ENCODE results near the gene ZNF648. TPM values are rescaled to one million over a fixed set of nuclear protein-coding genes. Genes with fewer than 3 reads are reported as not detected.
A peak's percentile ranks its signal among the peaks of the same experiment; 100 is the strongest.

ZNF648 gene
- total and polyA plus RNA-seq, 2 donors, result under 0.01 to 0.02 TPM

- H3K36me3 ChIP-seq (ENCODE audit: control insufficient read depth in 2 of 2, insufficient read depth in 2 of 2, low read length in 1 of 2), result no peaks in the 10 kb centered on the region
- H3K9me3 ChIP-seq (ENCODE audit: control insufficient read depth in 2 of 2, insufficient read depth in 1 of 2, low read length in 1 of 2), result peaks cover 0 to 6% of the 10 kb centered on the region in 2 donors
- H3K4me1 ChIP-seq (ENCODE audit: control insufficient read depth in 2 of 2, insufficient read depth in 2 of 2, low read length in 2 of 2), result peaks cover 6 to 28% of the 10 kb centered on the region in 2 donors
- DNase-seq (ENCODE audit: low read depth in 6 of 9, low spot score in 9 of 9), result no peak
- no peak overlapping the region for H3K4me3 ChIP-seq (ENCODE audit: low read length in 2 of 2)
- WGBS, result 73% methylated on average over 3 of the region's 3 CpGs
- peak overlapping the region in 1 of 2 donors; percentile 3 for H3K27ac ChIP-seq (ENCODE audit: low read depth in 1 of 2, low read length in 1 of 2)
- H3K27me3 ChIP-seq (ENCODE audit: control insufficient read depth in 2 of 2, insufficient read depth in 1 of 2, low read length in 1 of 2), result no peaks in the 10 kb centered on the region
Measured at GRCh38 chr1:182083851-182084486, 22.5 kb upstream of the ZNF648 start.

DNA sequence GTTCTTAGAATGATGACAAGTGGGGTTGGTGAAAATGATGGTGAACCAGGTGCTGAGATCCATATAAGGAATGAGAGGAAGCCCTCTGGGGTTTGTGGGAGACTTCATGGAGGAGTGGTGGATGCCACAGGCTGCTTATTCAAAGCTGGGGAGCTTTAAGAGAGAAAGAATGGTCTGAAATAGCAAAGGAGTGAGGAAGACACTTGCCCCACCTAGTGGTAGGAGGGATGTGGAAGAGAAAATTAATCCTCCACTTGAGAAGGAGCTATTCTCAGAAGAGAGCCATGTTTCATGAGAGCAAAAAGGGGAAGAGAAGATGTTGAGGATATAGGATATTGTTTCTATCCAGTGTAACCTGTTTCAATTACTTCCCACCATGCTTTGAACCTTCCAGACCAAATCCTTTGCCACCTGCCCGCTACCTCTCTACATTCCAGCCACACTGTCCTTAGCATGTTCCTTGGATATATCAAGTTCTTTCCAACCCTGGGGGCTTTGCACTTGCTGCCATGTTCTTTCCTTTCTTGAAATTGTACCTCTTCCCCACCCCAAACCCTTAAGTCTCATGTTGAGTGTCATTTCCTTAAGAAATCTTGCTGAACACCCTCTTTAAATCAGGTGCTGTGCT is 19.6 kb upstream of the ZNF648 start:
- peak in 6 of 9 donors; percentile 21 to 60 (median 32) for DNase-seq (ENCODE audit: low read depth in 6 of 9, low spot score in 9 of 9)
- Histone ChIP-seq H3K27ac (ENCODE audit: low read depth in 1 of 2, low read length in 1 of 2) (no peak overlapping the region), H3K36me3 (ENCODE audit: control insufficient read depth in 2 of 2, insufficient read depth in 2 of 2, low read length in 1 of 2) (no peaks in the 10 kb centered on the region), H3K9me3 (ENCODE audit: control insufficient read depth in 2 of 2, insufficient read depth in 1 of 2, low read length in 1 of 2) (no peaks in the 10 kb centered on the region), H3K4me3 (ENCODE audit: low read length in 2 of 2) (no peak overlapping the region), H3K27me3 (ENCODE audit: control insufficient read depth in 2 of 2, insufficient read depth in 1 of 2, low read length in 1 of 2) (no peaks in the 10 kb centered on the region), H3K4me1 (ENCODE audit: control insufficient read depth in 2 of 2, insufficient read depth in 2 of 2, low read length in 2 of 2) (peaks cover 0 to 8% of the 10 kb centered on the region in 2 donors)
- 89% methylated on average over 1 of the region's 1 CpG for WGBS

DNA sequence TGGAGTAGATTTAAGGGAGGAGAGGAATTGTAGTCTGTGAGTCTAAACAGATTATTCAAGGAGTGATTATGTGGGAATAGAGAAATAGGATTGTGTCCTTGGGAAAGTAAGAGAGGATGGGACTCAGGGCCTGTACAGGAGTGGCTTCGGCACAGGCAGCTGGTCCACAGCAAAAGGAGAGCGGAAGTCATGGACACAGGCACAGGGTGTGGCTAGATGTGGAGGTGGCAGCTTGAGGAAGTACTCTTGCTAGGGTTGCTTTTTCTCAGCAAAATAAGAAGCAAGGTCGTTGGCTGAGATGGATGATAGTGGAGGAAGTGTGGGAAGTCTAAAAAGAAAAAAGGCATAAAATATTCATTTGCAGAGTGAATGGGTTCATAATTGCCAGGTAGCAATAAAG is 18.5 kb upstream of the ZNF648 start:
- H3K27ac ChIP-seq (ENCODE audit: low read depth in 1 of 2, low read length in 1 of 2), result no peak overlapping the region
- H3K4me3 ChIP-seq (ENCODE audit: low read length in 2 of 2), result no peak overlapping the region
- H3K27me3 ChIP-seq (ENCODE audit: control insufficient read depth in 2 of 2, insufficient read depth in 1 of 2, low read length in 1 of 2), result no peaks in the 10 kb centered on the region
- no peaks in the 10 kb centered on the region for H3K9me3 ChIP-seq (ENCODE audit: control insufficient read depth in 2 of 2, insufficient read depth in 1 of 2, low read length in 1 of 2)
- H3K4me1 ChIP-seq (ENCODE audit: control insufficient read depth in 2 of 2, insufficient read depth in 2 of 2, low read length in 2 of 2), result peaks cover 0 to 6% of the 10 kb centered on the region in 2 donors
- H3K36me3 ChIP-seq (ENCODE audit: control insufficient read depth in 2 of 2, insufficient read depth in 2 of 2, low read length in 1 of 2), result no peaks in the 10 kb centered on the region
- WGBS, result 68% methylated on average over 3 of the region's 3 CpGs
- no peak for DNase-seq (ENCODE audit: low read depth in 6 of 9, low spot score in 9 of 9)

GRCh38 chr1:182071924-182072323 is 10.4 kb upstream of the ZNF648 start:
- Histone ChIP-seq H3K36me3 (ENCODE audit: control insufficient read depth in 2 of 2, insufficient read depth in 2 of 2, low read length in 1 of 2) (no peaks in the 10 kb centered on the region), H3K4me1 (ENCODE audit: control insufficient read depth in 2 of 2, insufficient read depth in 2 of 2, low read length in 2 of 2) (no peaks in the 10 kb centered on the region), H3K27ac (ENCODE audit: low read depth in 1 of 2, low read length in 1 of 2) (no peak overlapping the region), H3K27me3 (ENCODE audit: control insufficient read depth in 2 of 2, insufficient read depth in 1 of 2, low read length in 1 of 2) (peaks cover 0 to 10% of the 10 kb centered on the region in 2 donors), H3K4me3 (ENCODE audit: low read length in 2 of 2) (no peak overlapping the region), H3K9me3 (ENCODE audit: control insufficient read depth in 2 of 2, insufficient read depth in 1 of 2, low read length in 1 of 2) (no peaks in the 10 kb centered on the region)
- no peak for DNase-seq (ENCODE audit: low read depth in 6 of 9, low spot score in 9 of 9)
- 88% methylated on average over 4 of the region's 4 CpGs for WGBS

DNA sequence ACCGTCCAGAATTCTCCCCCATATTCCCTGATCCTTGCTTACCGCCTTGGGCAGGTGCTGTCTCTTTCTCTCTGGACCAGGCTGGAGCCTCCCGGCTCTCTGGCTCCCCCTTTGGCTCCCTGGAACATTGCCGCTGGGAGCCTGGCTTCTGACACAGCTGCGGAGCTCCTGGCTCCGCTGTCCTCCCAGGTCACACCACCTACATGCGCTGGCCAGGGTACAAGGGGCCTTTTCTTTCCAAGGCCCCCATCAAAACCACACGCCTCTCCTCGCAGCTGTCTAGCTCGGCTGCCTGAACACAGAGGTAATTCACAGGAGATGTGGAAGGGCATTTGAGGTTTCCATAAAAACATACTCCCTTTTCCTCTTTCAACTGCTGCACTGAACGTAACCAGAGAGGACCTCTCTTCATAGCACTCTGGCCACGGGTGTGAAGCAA is 7.5 kb upstream of the ZNF648 start:
- WGBS, result 51% methylated on average over 12 of the region's 12 CpGs
- H3K4me1 ChIP-seq (ENCODE audit: control insufficient read depth in 2 of 2, insufficient read depth in 2 of 2, low read length in 2 of 2), result no peaks in the 10 kb centered on the region
- peak in 3 of 9 donors; percentile 13 to 31 (median 26) for DNase-seq (ENCODE audit: low read depth in 6 of 9, low spot score in 9 of 9)
- H3K27ac ChIP-seq (ENCODE audit: low read depth in 1 of 2, low read length in 1 of 2), result no peak overlapping the region
- H3K27me3 ChIP-seq (ENCODE audit: control insufficient read depth in 2 of 2, insufficient read depth in 1 of 2, low read length in 1 of 2), result peaks cover 0 to 10% of the 10 kb centered on the region in 2 donors
- no peaks in the 10 kb centered on the region for H3K36me3 ChIP-seq (ENCODE audit: control insufficient read depth in 2 of 2, insufficient read depth in 2 of 2, low read length in 1 of 2)
- H3K4me3 ChIP-seq (ENCODE audit: low read length in 2 of 2), result no peak overlapping the region
- no peaks in the 10 kb centered on the region for H3K9me3 ChIP-seq (ENCODE audit: control insufficient read depth in 2 of 2, insufficient read depth in 1 of 2, low read length in 1 of 2)

- no peak overlapping the region for H3K27ac ChIP-seq (ENCODE audit: low read depth in 1 of 2, low read length in 1 of 2)
- 83% methylated on average over 4 of the region's 4 CpGs for WGBS
- no peaks in the 10 kb centered on the region for H3K36me3 ChIP-seq (ENCODE audit: control insufficient read depth in 2 of 2, insufficient read depth in 2 of 2, low read length in 1 of 2)
Measured at GRCh38 chr1:182066934-182067333, 5.4 kb upstream of the ZNF648 start.

GRCh38 chr1:182065126-182065845 is 3.8 kb upstream of the ZNF648 start:
- 97% methylated on average over 5 of the region's 5 CpGs for WGBS
- Histone ChIP-seq H3K27me3 (ENCODE audit: control insufficient read depth in 2 of 2, insufficient read depth in 1 of 2, low read length in 1 of 2) (peaks cover 0 to 9% of the 10 kb centered on the region in 2 donors), H3K27ac (ENCODE audit: low read depth in 1 of 2, low read length in 1 of 2) (no peak overlapping the region)

More at GRCh38 chr1:182066934-182067333, 5.4 kb upstream of the ZNF648 start:
- Histone ChIP-seq H3K4me1 (ENCODE audit: control insufficient read depth in 2 of 2, insufficient read depth in 2 of 2, low read length in 2 of 2) (no peaks in the 10 kb centered on the region), H3K27me3 (ENCODE audit: control insufficient read depth in 2 of 2, insufficient read depth in 1 of 2, low read length in 1 of 2) (peaks cover 0 to 8% of the 10 kb centered on the region in 2 donors), H3K9me3 (ENCODE audit: control insufficient read depth in 2 of 2, insufficient read depth in 1 of 2, low read length in 1 of 2) (no peaks in the 10 kb centered on the region), H3K4me3 (ENCODE audit: low read length in 2 of 2) (no peak overlapping the region)
- no peak for DNase-seq (ENCODE audit: low read depth in 6 of 9, low spot score in 9 of 9)

DNA sequence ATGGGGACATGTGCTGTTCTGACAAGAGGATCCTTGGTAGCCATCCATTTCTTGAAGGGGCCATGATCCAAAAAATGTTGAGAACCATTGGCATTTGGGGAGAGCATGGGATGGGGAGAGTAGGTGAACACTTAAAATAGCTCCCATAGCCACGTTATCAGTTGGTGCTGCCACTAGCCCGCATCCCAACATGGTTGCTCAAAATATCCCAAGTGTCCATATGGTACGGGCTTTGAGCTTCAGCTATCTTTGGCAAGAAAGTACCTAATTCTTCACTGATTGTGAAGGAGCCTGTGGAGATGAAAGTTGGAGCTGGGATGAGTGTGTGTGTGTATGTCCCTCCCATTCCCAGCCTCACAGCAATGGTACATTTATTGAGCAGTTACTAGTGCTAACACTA is 3.1 kb upstream of the ZNF648 start:
- Histone ChIP-seq H3K36me3 (ENCODE audit: control insufficient read depth in 2 of 2, insufficient read depth in 2 of 2, low read length in 1 of 2) (no peaks in the 10 kb centered on the region), H3K27ac (ENCODE audit: low read depth in 1 of 2, low read length in 1 of 2) (no peak overlapping the region), H3K27me3 (ENCODE audit: control insufficient read depth in 2 of 2, insufficient read depth in 1 of 2, low read length in 1 of 2) (peaks cover 0 to 11% of the 10 kb centered on the region in 2 donors), H3K4me3 (ENCODE audit: low read length in 2 of 2) (no peak overlapping the region), H3K4me1 (ENCODE audit: control insufficient read depth in 2 of 2, insufficient read depth in 2 of 2, low read length in 2 of 2) (no peaks in the 10 kb centered on the region), H3K9me3 (ENCODE audit: control insufficient read depth in 2 of 2, insufficient read depth in 1 of 2, low read length in 1 of 2) (no peaks in the 10 kb centered on the region)
- 91% methylated on average over 3 of the region's 3 CpGs for WGBS
- no peak for DNase-seq (ENCODE audit: low read depth in 6 of 9, low spot score in 9 of 9)

More at GRCh38 chr1:182065126-182065845, 3.8 kb upstream of the ZNF648 start:
- H3K4me3 ChIP-seq (ENCODE audit: low read length in 2 of 2), result no peak overlapping the region
- DNase-seq (ENCODE audit: low read depth in 6 of 9, low spot score in 9 of 9), result no peak
- H3K9me3 ChIP-seq (ENCODE audit: control insufficient read depth in 2 of 2, insufficient read depth in 1 of 2, low read length in 1 of 2), result no peaks in the 10 kb centered on the region
- H3K4me1 ChIP-seq (ENCODE audit: control insufficient read depth in 2 of 2, insufficient read depth in 2 of 2, low read length in 2 of 2), result no peaks in the 10 kb centered on the region
- H3K36me3 ChIP-seq (ENCODE audit: control insufficient read depth in 2 of 2, insufficient read depth in 2 of 2, low read length in 1 of 2), result no peaks in the 10 kb centered on the region

DNA sequence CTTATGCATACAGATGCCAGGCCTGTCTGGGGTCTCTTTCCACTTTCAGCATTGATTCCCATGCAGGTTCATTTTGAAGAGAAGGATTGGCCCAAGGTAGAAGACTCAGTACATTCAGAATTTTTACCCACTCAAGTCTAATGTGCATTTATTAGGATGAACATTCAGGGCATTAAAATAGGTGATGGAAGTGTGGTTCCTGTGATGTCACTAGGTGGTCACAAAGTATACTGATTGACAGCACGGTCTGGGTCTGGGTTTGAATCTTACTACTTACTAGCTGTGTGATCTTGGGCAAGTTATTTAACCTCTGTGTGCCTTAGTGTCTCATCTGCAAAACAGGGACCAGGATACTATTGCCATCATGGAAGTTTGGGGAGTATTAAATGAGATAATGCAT is 711 bp upstream of the ZNF648 start:
- DNase-seq (ENCODE audit: low read depth in 6 of 9, low spot score in 9 of 9), result no peak
- no peaks in the 10 kb centered on the region for H3K36me3 ChIP-seq (ENCODE audit: control insufficient read depth in 2 of 2, insufficient read depth in 2 of 2, low read length in 1 of 2)
- no peak overlapping the region for H3K27ac ChIP-seq (ENCODE audit: low read depth in 1 of 2, low read length in 1 of 2)
- H3K9me3 ChIP-seq (ENCODE audit: control insufficient read depth in 2 of 2, insufficient read depth in 1 of 2, low read length in 1 of 2), result no peaks in the 10 kb centered on the region
- no peak overlapping the region for H3K4me3 ChIP-seq (ENCODE audit: low read length in 2 of 2)
- WGBS, result 91% methylated on average over 1 of the region's 1 CpG
- peaks cover 0 to under 1% of the 10 kb centered on the region in 2 donors for H3K4me1 ChIP-seq (ENCODE audit: control insufficient read depth in 2 of 2, insufficient read depth in 2 of 2, low read length in 2 of 2)
- peaks cover 7 to 21% of the 10 kb centered on the region in 2 donors for H3K27me3 ChIP-seq (ENCODE audit: control insufficient read depth in 2 of 2, insufficient read depth in 1 of 2, low read length in 1 of 2)

Measured in thymus (tissue), 11 donors.